Liver (tissue), 3 donors: ENCODE results near the gene FOXD1.
"Not testable (repeated sequence)": the region's sequence is repeated elsewhere in the genome, so short reads cannot be mapped to it uniquely, and the experiment has no call there.

Source experiments
- CTCF ChIP-seq: fragments of 150-350 bp; IDR thresholded peaks from 2 replicates; pipeline ENCODE4 v1.5.1; 2017; ENCODE audit warnings: improper control_type of control experiment, low read depth, low read length; ENCODE audit not compliant: missing input control
- EGR1 ChIP-seq, 2 donors: IDR thresholded peaks; 2 replicates each; pipeline ENCODE4 v1.6.1; 2016 to 2018; ENCODE audit warnings: antibody characterized with exemption in 2 of 2, low read depth in 2 of 2
- GABPA ChIP-seq, 2 donors: IDR thresholded peaks in 1 of 2; conservative IDR thresholded peaks in 1 of 2; 2 replicates each; pipeline ENCODE4 v1.6.1; 2016; ENCODE audit warnings: antibody characterized with exemption in 2 of 2, mild to moderate bottlenecking in 1 of 2, moderate library complexity in 1 of 2
- HNF4G ChIP-seq: IDR thresholded peaks from 2 replicates; pipeline ENCODE4 v1.6.1; 2016; ENCODE audit warnings: antibody characterized with exemption
- MAX ChIP-seq: IDR thresholded peaks from 2 replicates; pipeline ENCODE4 v1.6.1; 2016; ENCODE audit warnings: antibody characterized with exemption
- RAD21 ChIP-seq, 2 donors: IDR thresholded peaks; 2 replicates each; pipeline ENCODE4 v1.6.1; 2016; ENCODE audit warnings: antibody characterized with exemption in 2 of 2, mild to moderate bottlenecking in 2 of 2
- REST ChIP-seq: IDR thresholded peaks from 2 replicates; pipeline ENCODE4 v1.6.1; 2016; ENCODE audit warnings: antibody characterized with exemption, mild to moderate bottlenecking
- SP1 ChIP-seq: IDR thresholded peaks from 2 replicates; pipeline ENCODE4 v1.6.1; 2018; ENCODE audit warnings: antibody characterized with exemption, mild to moderate bottlenecking
- ZBTB33 ChIP-seq: IDR thresholded peaks from 2 replicates; pipeline ENCODE4 v1.6.1; 2016; ENCODE audit warnings: antibody characterized with exemption
- donor health status: healthy.
- donor health status: healthy.

- not testable (repeated sequence) for TF ChIP-seq CTCF; REST; SP1; EGR1 (IDR thresholded peaks at IDR 0.05; ENCODE audit: low read depth in 2 of 2); RAD21 (IDR thresholded peaks at IDR 0.05); MAX; ZBTB33; GABPA (IDR thresholded peaks at IDR 0.05 in 1 of 2, conservative IDR thresholded peaks at IDR 0.05 in 1 of 2); HNF4G
Measured at GRCh38 chr5:73456462-73456861, 7.9 kb upstream of the FOXD1 start.
